H9 (cell line): ENCODE results near the gene CHST14. TPM values are rescaled to one million over a fixed set of nuclear protein-coding genes. Genes with fewer than 3 reads are reported as not detected.

Source experiments
- DNase-seq: peaks from one replicate; pipeline ENCODE4 v3.0.0-alpha.2; 2017
- H2AFZ ChIP-seq: one replicate; pipeline ENCODE4 v1.6.1; 2013; ENCODE audit warnings: mild to moderate bottlenecking, low read length, control low read depth, moderate library complexity
- H2AK5ac ChIP-seq: 2 replicates; pipeline ENCODE4 v1.6.1; 2013; ENCODE audit warnings: low read length, control low read depth, mixed read lengths; ENCODE audit not compliant: insufficient read length
- H2BK120ac ChIP-seq: one replicate; pipeline ENCODE4 v1.6.1; 2013; ENCODE audit warnings: low read depth, mild to moderate bottlenecking, low read length, control low read depth, inconsistent platforms; ENCODE audit not compliant: poor library complexity, severe bottlenecking
- H2BK12ac ChIP-seq: 2 replicates; pipeline ENCODE4 v1.6.1; 2013; ENCODE audit warnings: low read length, control low read depth, mixed read lengths, low read depth; ENCODE audit not compliant: insufficient read length
- H2BK15ac ChIP-seq: 2 replicates; pipeline ENCODE4 v1.6.1; 2013; ENCODE audit warnings: low read depth, low read length, control low read depth
- H2BK20ac ChIP-seq: one replicate; pipeline ENCODE4 v1.6.1; 2013; ENCODE audit warnings: low read depth, mild to moderate bottlenecking, low read length, control low read depth, inconsistent platforms; ENCODE audit not compliant: poor library complexity, severe bottlenecking
- H2BK5ac ChIP-seq: 2 replicates; pipeline ENCODE4 v1.6.1; 2013; ENCODE audit warnings: low read length, control low read depth, mixed read lengths; ENCODE audit not compliant: insufficient read length
- H3K14ac ChIP-seq: 2 replicates; pipeline ENCODE4 v1.6.1; 2013; ENCODE audit warnings: low read length, control low read depth; ENCODE audit not compliant: insufficient read depth
- H3K18ac ChIP-seq: 2 replicates; pipeline ENCODE4 v1.6.1; 2013; ENCODE audit warnings: low read depth, mild to moderate bottlenecking, mixed read lengths, low read length, control low read depth; ENCODE audit not compliant: insufficient read length
- H3K23ac ChIP-seq: 2 replicates; pipeline ENCODE4 v1.6.1; 2013; ENCODE audit warnings: low read length, control low read depth, mixed read lengths, low read depth; ENCODE audit not compliant: insufficient read length
- H3K23me2 ChIP-seq: 2 replicates; pipeline ENCODE4 v1.6.1; 2013; ENCODE audit warnings: low read depth, mild to moderate bottlenecking, mixed read lengths, low read length, control low read depth; ENCODE audit not compliant: insufficient read length, poor library complexity, severe bottlenecking
- H3K27ac ChIP-seq: 2 replicates; pipeline ENCODE4 v1.5.1; 2013; ENCODE audit warnings: low read length, control low read depth, mixed read lengths, low read depth; ENCODE audit not compliant: insufficient read length
- H3K27me3 ChIP-seq: 2 replicates; pipeline ENCODE4 v1.6.1; 2013; ENCODE audit warnings: low read length, control low read depth, inconsistent platforms; ENCODE audit not compliant: insufficient read depth
- H3K4ac ChIP-seq: 2 replicates; pipeline ENCODE4 v1.6.1; 2013; ENCODE audit warnings: low read depth, mild to moderate bottlenecking, control low read depth, inconsistent platforms, low read length, moderate library complexity
- H3K4me1 ChIP-seq: 2 replicates; pipeline ENCODE4 v1.6.1; 2013; ENCODE audit warnings: low read length, control low read depth, inconsistent platforms; ENCODE audit not compliant: insufficient read depth
- H3K4me2 ChIP-seq: 2 replicates; pipeline ENCODE4 v1.6.1; 2013; ENCODE audit warnings: low read length, control low read depth, mixed read lengths; ENCODE audit not compliant: insufficient read length, insufficient read depth
- H3K56ac ChIP-seq: 2 replicates; pipeline ENCODE4 v1.6.1; 2013; ENCODE audit warnings: low read depth, mild to moderate bottlenecking, mixed read lengths, low read length, control low read depth; ENCODE audit not compliant: insufficient read length
- H3K79me1 ChIP-seq: 2 replicates; pipeline ENCODE4 v1.6.1; 2013; ENCODE audit warnings: low read depth, mild to moderate bottlenecking, moderate library complexity, low read length, control low read depth, inconsistent platforms; ENCODE audit not compliant: insufficient read depth, poor library complexity, severe bottlenecking
- H3K79me2 ChIP-seq: 2 replicates; pipeline ENCODE4 v1.6.1; 2013; ENCODE audit warnings: low read length, control low read depth, inconsistent platforms; ENCODE audit not compliant: insufficient read depth
- H3K9ac ChIP-seq: 2 replicates; pipeline ENCODE4 v1.6.1; 2013; ENCODE audit warnings: low read length, control low read depth, mixed read lengths; ENCODE audit not compliant: insufficient read length; ENCODE audit errors: extremely low read depth
- H3K9me3 ChIP-seq: one replicate; pipeline ENCODE4 v1.6.1; 2013; ENCODE audit warnings: low read depth, low read length, inconsistent platforms; ENCODE audit not compliant: control insufficient read depth
- H3T11ph ChIP-seq: one replicate; pipeline ENCODE4 v1.6.1; 2013; ENCODE audit warnings: mild to moderate bottlenecking, low read length, control low read depth, inconsistent platforms
- H4K20me1 ChIP-seq: one replicate; pipeline ENCODE4 v1.6.1; 2013; ENCODE audit not compliant: control insufficient read depth, insufficient read length, insufficient read depth
- H4K5ac ChIP-seq: 2 replicates; pipeline ENCODE4 v1.6.1; 2013; ENCODE audit warnings: low read depth, mild to moderate bottlenecking, mixed read lengths, low read length, control low read depth; ENCODE audit not compliant: insufficient read length
- H4K8ac ChIP-seq: replicated peaks from 2 replicates; pipeline ENCODE4 v1.6.1; 2013; ENCODE audit warnings: low read length, control low read depth, mixed read lengths, low read depth; ENCODE audit not compliant: insufficient read length
- H4K91ac ChIP-seq: 2 replicates; pipeline ENCODE4 v1.6.1; 2013; ENCODE audit warnings: low read depth, mild to moderate bottlenecking, moderate library complexity, mixed read lengths, low read length, control low read depth; ENCODE audit not compliant: insufficient read length
- H3K27ac Mint-ChIP-seq, 3 experiments: 2 replicates in 2 of 3; 3 replicates in 1 of 3; pipeline ENCODE4 v1.8.0; 2020 to 2021; ENCODE audit warnings: mixed read lengths in 3 of 3, mild to moderate bottlenecking in 1 of 3, moderate library complexity in 1 of 3
- H3K27me3 Mint-ChIP-seq: 2 replicates; pipeline ENCODE4 v1.8.0; 2021; ENCODE audit warnings: low read depth, mild to moderate bottlenecking, moderate library complexity, mixed read lengths
- H3K36me3 Mint-ChIP-seq, 3 experiments: 2 replicates in 2 of 3; 3 replicates in 1 of 3; pipeline ENCODE4 v1.8.0; 2020 to 2021; ENCODE audit warnings: low read depth in 3 of 3, mixed read lengths in 3 of 3; ENCODE audit not compliant: insufficient read depth in 1 of 3
- H3K4me1 Mint-ChIP-seq, 2 experiments: 2 replicates each; pipeline ENCODE4 v1.8.0; 2020; ENCODE audit warnings: mixed read lengths in 2 of 2
- H3K4me3 Mint-ChIP-seq, 2 experiments: 2 replicates in 1 of 2; 3 replicates in 1 of 2; pipeline ENCODE4 v1.8.0; 2020 to 2021; ENCODE audit warnings: mild to moderate bottlenecking in 2 of 2, mixed read lengths in 2 of 2, moderate library complexity in 1 of 2
- H3K9me3 Mint-ChIP-seq, 2 experiments: 2 replicates in 1 of 2; 3 replicates in 1 of 2; pipeline ENCODE4 v1.8.0; 2020; ENCODE audit warnings: mild to moderate bottlenecking in 2 of 2, mixed read lengths in 2 of 2, moderate library complexity in 1 of 2
- total RNA-seq: library from RNA; stranded (reverse); gene quantifications from 2 replicates; pipeline ENCODE4 v1.2.1, GENCODE V29; 2021
- TF ChIP-seq, protein P1 (sequence below): fragments of 200-600 bp; sonication (generic); conservative IDR thresholded peaks from 3 replicates; pipeline ENCODE4 v1.8.0; 2021; ENCODE audit warnings: antibody characterized with exemption, mild to moderate bottlenecking

CHST14 gene
- total RNA-seq, 1 experiment from 2014 or later: 25.7 TPM

DNA sequence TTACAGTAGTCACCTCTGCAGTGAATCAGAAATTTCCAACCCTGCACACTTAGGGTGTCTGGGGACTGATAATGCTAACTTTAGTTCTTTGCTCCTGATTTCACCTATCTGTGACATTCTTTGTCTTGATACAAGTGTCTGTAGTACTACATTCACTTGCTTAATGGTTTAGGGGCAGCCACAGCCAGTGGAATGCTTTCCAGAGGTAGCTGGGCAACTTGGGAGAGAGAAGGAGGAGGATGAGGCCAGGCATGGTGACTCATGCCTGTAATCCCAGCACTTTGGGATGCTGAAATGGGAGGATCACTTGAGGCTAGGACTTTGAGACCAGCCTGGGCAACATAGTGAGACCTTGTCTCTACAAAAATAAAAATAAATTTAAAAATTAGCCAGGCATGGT is 21.5 kb upstream of the CHST14 start:
- Histone ChIP-seq H3K23ac (no peak overlapping the region), H2BK120ac (no peak overlapping the region), H3K27me3 (no peaks in the 10 kb centered on the region), H3K4me1 (peaks cover 25% of the 10 kb centered on the region), H4K91ac (no peak overlapping the region), H3K9me3 (no peaks in the 10 kb centered on the region), H2BK15ac (no peak overlapping the region), H4K8ac (no peak overlapping the region), H3K56ac (no peak overlapping the region), H3K23me2 (no peaks in the 10 kb centered on the region), H3K79me1 (peaks cover 7% of the 10 kb centered on the region), H3T11ph (no peak overlapping the region), H3K9ac (no peak overlapping the region), H2AFZ (no peak overlapping the region), H3K79me2 (peaks cover 68% of the 10 kb centered on the region; the same call in 1 of the 2 replicates), H4K20me1 (no peaks in the 10 kb centered on the region), H3K27ac (no peak overlapping the region), H2BK5ac (no peak overlapping the region), H3K18ac (no peak overlapping the region), H2AK5ac (no peak overlapping the region), H3K4ac (no peak overlapping the region), H3K14ac (no peak overlapping the region), H4K5ac (no peak overlapping the region), H2BK20ac (no peak overlapping the region), H3K4me2 (no peak overlapping the region), H2BK12ac (no peak overlapping the region)
- peaks cover 0 to 20% (median 3%) of the 10 kb centered on the region in 3 experiments; a peak in 4 of 7 replicates for H3K36me3 Mint-ChIP-seq
- H3K4me1 Mint-ChIP-seq: peaks cover 71 to 72% of the 10 kb centered on the region in 2 experiments
- TF ChIP-seq, protein P1, sequence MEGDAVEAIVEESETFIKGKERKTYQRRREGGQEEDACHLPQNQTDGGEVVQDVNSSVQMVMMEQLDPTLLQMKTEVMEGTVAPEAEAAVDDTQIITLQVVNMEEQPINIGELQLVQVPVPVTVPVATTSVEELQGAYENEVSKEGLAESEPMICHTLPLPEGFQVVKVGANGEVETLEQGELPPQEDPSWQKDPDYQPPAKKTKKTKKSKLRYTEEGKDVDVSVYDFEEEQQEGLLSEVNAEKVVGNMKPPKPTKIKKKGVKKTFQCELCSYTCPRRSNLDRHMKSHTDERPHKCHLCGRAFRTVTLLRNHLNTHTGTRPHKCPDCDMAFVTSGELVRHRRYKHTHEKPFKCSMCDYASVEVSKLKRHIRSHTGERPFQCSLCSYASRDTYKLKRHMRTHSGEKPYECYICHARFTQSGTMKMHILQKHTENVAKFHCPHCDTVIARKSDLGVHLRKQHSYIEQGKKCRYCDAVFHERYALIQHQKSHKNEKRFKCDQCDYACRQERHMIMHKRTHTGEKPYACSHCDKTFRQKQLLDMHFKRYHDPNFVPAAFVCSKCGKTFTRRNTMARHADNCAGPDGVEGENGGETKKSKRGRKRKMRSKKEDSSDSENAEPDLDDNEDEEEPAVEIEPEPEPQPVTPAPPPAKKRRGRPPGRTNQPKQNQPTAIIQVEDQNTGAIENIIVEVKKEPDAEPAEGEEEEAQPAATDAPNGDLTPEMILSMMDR: no peak
- H3K9me3 Mint-ChIP-seq: no peaks in the 10 kb centered on the region
- peak overlapping the region in 2 of 3 experiments; percentile 1 to 75; a peak in 3 of 7 replicates for H3K27ac Mint-ChIP-seq
- DNase-seq: no peak
- no peak overlapping the region for H3K4me3 Mint-ChIP-seq
- H3K27me3 Mint-ChIP-seq: no peaks in the 10 kb centered on the region
